HPDE6-E6E7 (cell line): Measurements from ENCODE around the gene DPP4.
A peak's percentile ranks its signal among the peaks of the same experiment; 100 is the strongest.

Experiments used
- DNase-seq: peaks from one replicate; pipeline ENCODE4 v3.0.0; 2011; ENCODE audit warnings: missing footprints; ENCODE audit errors: extremely low spot score

DPP4 gene

DNA sequence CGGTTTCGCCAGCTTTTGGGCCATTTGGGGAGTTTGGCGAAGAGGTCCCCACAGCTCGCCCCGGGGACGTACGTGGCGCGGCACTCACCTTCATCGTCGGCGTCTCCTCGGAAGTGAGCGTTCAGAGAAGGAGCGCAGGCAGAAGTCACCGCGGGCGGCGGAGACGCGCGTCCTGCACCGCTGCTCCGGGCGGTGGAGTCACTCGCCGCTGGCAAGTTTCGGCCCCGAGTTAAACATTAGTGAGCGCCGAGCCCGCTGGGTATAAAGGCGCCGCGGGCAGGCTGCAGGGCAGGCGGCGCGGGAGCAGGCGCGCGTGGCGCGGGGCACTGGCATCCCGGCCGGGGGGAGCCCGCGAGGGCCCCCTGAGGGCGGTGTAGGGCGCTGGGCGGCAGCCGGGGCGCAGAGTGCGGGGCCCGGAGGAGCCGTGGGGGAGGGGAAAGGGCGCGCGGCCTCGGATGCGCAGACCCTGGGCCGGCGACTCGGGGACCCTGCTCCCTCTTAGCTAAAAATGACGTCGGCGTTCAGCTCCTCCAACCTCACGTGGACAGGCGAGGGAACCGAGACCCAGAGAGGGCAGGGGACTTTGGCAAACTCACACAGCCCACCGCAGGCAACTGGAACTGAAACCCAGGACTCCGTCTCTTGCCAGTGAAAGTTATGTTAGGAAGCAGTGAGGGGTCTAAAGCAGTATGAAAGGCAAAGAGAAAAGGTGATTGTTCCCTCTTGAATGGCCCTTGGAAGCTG, at the start of gene DPP4:
Gene DPP4 (minus strand): TSS at position 328 of the 744 bp plus-strand sequence. CDS start 234 bp downstream, at position 94.
- DNase-seq, result no peak

DNA sequence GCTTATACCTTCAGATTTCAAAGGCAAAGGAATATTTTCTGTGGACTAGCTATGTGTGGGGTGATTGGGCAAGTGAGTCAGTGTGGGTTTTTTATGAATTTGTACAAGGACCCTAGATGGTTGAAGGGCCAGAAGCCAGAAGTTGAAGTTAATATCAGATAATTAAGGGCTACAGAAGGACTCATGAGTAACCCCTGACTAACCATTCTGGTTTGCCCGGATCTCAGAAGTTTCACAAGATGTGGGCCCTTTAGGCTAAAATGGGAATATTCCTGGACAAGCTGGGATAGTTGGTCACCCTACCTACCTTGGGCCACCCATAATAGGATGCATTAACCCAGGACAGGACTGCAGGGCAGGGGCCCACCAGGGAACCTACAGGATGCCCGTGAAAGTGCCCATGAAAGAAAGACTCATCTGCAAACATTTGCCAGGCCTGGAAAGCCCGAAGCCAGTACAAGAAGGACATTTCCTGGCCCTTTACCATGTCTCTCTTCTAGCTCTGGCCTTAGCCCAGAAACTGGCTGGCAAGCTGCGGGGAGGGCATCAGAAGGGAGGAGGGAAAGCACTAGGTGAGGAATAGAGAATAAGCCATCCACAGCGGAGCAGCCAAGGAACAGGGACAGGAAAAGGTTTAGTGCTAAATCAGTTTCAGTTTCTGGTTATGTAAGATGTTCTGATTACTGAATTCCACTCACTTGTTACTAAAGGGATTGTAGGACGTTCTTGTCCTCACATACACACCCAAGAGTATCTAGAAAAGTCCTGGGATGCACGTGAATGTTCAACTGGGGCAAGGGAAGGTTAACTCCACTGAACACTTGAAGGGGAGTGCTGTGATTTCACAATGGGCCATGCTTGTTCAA, 44.4 kb upstream of the DPP4 start:
- DNase-seq, result peak; percentile 61

DNA sequence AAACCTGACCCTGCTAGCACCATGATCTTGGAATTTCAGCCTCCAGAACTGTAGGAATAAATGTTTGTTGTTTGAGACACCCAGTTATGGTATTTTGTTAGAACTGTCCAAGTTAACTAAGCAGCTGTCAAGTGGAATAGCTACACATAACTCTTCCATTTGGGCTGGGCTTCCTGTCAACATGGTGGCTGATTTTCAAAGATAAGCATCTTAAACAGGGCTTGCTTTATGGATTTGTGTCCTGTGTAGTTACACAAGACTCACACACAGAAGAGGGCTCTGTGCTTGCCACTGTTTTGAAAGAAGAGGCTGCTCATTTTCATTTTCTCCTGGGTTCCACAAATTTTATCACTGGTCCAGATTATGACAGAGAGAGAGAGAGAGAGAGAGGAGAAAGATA, 42.3 kb upstream of the DPP4 start:
- DNase-seq, result no peak

DNA sequence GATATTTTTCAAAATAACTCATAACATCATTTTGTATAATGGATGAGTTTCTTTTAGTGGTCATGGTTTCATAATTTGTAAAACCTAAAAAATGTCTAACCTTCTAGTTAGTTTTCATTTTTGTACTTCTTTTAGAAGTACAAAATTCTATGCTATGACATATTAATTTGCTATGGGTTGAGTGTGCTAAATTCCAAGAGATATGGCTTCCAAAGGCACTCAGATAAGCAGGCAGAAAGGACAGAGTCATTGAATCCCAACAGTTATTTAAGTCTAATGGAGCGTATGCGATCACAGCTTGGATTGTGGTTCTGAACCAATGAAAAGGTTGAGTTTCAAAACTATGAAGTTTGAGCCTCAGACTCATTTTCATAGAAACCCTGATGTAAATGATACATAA, 41.1 kb upstream of the DPP4 start:
- no peak for DNase-seq

DNA sequence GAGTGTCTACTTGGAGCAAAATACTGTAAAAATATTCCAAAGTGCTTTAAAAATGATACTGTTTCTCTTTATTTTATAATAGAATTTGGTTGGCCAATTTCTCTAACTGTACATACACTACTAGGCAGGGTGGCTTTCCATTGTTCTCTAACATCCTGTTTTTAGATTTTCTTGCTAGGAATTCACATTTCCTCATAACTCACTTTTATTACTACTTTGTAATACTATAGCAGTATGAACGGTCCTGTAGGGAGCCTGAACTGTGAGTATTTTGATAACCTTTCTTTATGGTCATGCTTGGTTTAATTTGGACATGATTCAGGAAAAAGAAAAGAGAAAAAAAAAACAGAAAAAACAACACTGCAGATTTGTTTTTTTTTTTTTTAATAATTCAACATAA, 40.3 kb upstream of the DPP4 start:
- DNase-seq, result no peak

DNA sequence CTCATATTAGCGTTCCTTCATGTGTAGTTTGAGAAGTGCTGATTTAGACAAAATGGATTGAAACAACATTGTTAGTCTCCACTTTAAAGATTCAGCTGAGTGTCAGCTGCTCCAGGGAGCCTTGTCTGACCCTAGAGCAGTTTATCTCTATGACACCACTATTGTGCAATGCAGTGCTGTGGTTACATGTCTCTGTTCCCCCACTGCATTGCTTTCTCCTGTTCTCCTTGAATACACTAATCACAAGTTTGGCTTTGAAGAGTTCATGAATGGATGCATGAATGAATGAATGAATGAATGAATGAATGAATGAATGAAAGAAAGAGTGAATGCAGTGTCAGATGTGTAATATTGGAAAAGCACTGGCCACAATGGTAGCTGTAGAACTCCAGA, 39.8 kb upstream of the DPP4 start:
- no peak for DNase-seq

DNA sequence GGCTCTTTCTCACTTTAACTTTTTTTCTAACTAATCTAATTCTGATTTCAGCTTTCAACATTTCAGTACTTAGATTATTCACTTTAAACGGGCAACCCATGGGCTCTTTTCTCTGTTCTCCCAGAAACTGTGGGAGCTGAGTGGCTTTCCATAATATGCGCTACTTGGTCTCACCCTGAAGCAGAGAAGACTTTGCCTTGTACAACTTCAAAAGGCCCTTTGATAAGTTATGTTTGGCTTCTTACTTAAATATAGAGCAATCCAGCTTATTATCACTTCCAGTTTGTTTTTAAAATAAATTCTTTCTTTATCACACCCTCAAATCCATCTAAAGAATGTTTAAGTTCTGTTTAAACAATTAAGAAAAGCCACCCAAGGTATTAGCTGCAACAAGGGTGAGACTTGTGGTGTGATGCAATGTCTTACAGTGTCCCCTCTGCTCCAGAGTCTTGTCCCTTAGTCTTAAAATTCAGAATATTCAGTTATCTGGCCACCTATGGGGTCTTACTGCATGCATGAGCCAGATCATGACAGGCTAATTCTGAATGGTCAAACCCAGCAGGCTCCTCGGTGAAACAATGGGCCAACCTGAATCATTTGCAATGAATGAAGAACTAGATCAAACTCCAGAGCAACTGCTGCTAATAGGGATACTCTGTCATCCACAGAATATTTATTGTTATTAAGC, 39.2 kb upstream of the DPP4 start:
- no peak for DNase-seq

DNA sequence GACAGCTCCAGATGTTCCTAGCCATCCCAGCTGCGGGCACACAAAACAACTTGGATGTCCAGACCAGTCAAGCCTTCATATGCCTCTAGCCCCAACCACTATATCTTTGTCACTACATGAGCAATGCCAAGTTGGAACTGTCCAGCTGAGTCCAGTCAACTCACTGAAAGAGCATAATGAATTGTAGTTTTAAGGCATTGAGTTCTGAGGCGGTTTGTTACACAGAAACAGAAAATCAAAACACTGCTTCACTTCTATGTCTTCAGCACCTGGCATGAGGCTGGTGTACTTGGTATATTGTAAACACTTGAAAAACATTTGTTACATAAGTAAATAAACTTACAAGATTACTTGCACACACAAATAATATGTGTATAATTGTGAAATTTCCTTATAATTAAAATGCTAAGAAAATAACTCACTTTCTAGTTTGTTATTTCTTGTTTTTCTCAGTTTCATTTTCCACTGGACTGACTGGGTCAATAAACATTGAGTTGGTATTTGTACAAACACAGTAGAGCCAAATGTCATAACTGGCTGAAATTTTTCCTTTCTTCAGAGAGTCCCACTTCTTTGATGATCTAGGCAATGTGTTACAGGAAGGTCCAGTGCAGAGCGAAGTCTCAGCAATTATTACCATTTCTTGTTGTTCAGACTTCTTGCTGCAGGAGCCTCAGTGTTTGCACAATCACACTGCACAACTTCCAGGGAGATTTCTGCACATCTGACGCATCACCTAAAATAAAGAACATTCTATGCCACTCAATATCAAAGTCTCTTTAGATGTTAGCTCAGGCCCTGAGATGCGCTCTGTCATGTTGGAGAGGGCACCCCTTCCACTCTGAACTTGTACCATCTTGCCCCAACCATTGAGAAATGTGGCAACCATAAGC, 38.2 kb upstream of the DPP4 start:
- DNase-seq, result no peak

DNA sequence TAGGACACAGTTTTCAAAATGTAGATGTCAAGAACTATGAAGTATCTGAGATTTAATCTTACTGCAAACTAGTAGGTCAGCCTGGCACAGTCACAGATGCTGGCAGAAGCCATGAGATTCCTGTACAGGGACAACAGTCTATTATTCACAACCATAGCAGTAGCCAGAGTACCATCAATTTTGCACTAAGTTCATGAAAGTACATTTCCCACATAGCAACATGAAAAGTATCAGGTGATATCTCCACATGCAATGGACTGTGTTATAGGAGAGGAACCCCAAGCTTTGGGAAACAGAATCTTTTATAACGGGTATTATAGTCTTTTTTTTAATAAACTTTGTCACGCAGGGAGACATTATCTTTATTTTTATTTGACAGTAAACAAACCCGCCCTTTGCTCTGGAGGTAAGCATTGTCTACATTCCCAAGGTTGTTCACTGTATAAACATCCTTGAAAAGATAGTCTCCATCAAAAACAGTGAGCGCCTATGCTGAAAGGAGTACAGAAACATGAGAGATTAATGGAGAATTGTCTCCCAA, 33.4 kb upstream of the DPP4 start:
- DNase-seq, result no peak

DNA sequence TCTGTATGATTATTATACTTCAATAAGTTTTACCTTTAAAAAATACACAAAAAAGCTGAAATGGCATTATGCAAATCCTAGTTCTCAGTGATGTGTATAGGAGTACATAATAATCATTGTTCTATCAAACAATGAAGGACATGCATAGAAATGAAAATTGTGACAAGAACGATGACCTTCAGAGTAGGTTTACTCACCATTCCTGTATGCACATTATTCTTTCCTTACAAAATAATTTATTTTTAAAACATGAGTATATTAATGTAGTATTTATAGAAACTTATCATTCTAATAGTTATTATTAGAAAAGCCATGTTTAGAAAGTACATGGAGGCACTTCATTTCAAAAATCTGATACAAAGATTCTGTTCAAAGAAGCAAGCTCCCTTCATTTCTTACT, 32.7 kb upstream of the DPP4 start:
- DNase-seq, result no peak

DNA sequence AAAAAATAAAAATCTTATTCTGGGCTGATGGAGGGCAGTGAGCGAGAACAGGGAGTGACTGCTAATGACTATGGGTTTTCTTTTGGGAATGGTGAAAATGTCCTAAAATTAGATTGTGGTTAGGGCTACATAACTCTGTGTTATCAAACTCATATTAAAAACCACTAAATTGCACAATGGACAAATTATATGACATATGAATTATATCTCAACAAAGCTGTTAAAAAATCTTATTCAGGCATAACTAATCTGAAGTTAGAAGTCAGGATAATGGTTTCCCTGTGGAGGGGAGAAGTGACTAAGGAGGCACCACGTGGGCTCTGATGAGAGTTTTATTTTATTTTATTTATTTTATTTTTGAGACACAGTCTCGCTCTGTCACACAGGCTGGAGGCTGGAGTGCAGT, 32.1 kb upstream of the DPP4 start:
- no peak for DNase-seq

DNA sequence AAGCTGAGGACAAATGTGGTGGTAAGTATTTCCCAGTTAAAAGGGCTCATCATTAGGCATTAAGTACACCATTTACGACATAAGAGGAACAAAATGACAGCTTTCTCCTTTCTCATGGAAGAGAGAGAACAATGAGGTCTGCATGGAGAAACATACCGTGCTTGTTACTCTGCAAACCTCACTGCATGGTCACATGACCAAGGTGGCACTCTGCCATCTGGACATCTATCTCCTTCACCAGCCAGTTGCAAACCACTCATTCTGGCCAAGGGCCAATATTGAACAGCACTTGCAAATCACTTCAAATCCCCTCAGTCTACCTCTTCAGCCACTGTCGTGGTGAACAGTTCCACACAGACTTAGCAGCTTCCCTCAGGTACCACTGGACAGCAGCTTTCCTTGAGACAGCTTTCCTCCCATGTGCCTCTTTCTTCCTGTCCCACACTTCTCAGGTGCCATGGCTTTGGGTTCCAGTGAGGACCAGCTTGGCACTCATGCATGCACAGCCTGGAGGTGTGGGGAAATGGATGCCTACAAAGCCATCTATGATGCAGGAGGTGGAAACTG, 29.5 kb upstream of the DPP4 start:
- no peak for DNase-seq

DNA sequence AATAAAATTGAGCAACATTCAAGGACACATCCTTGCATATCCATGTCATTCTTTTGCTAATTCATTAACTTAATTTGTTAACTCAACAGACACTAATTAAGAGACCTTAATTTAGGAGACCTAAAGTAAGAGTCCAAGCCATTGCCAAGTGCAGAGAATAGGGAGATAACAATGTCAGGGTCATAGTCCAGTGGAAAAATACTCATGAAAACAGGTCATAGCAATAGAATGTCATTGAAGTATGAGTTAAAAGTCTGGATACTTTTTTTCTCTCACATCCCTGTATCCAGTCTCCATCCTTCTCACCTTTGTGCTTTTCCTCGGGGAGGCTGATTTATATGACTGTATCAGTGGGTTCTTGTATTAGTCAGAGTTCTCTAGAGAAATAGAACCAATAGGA, 26.6 kb upstream of the DPP4 start:
- DNase-seq, result no peak

DNA sequence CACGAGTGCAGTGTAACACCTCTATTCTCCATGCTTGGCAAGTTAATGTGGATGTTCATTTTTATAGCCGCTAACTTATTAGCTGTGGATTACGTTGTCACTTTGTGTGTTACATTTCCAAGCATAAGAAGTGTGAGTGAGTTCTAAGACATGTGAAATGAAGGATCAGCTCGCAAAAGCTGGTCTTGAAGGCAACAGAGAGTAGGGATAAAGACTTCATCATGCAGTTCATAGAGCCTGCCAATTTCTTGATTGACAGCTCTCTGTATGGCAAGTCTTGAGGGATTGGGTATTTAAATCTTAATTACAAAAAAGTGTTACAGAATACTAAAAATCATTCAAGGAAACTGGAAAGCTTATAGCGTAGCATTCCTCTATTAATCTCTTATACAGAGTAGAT, 25.8 kb upstream of the DPP4 start:
- no peak for DNase-seq

DNA sequence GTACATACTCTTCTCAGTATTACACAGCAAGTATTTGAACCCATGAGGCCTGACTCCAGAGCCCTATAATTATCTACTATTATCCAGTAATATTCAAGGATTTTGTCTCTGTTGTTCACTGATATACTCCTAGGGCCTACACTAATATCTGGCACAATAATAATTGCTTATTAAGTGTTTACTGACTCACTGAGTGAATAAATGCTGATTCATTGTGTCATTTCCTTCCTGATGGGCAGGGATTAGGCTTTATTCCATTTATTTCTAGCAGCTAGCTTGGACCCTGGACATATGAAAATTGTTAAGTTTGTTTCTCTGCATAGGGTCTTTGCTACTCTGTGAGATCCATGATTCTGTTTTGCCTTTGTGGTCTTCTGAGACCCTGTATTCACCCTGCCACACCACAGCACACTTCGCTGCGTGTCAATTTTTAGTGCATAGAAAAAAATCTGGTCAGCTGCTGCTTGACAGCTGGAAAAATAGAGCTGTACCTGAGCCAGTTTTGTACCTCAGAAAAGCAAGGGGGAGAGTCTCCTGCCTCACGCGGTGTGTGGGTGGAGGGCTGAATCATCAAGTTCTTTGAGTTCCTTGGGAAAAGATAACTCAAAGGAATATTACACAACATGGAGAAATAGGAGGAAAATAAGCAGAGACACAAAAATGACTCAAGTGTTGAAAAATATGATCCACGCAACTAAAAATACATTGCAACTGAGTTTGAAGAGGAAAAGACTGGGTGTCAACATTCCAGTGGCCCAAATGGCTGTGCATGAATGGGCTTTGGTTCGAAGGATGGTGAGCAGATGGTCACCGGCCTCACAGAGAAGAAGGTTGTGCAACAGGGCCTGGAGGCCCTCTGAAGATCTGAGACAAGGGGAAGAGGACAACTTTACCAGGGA, 18.9 kb upstream of the DPP4 start:
- peak; percentile 72 for DNase-seq

DNA sequence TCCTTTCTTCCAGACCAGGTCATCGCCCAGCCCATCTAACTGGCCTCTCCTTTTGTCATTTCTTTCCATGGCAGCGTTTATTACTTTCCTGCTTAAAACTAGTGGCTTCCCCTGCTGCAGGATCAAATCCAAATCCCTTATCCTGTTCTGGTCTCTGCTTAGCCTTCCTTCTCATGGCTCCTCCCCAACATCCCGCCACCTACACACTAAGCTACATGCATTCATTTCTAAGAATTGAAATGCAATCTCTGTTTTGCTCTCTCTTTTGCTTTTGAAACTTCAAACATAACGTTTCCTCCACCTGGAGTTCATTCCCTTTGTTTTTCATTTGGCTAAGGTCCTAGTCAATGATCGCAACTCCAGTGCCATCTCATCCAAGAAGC, 18.0 kb upstream of the DPP4 start:
- DNase-seq, result no peak

DNA sequence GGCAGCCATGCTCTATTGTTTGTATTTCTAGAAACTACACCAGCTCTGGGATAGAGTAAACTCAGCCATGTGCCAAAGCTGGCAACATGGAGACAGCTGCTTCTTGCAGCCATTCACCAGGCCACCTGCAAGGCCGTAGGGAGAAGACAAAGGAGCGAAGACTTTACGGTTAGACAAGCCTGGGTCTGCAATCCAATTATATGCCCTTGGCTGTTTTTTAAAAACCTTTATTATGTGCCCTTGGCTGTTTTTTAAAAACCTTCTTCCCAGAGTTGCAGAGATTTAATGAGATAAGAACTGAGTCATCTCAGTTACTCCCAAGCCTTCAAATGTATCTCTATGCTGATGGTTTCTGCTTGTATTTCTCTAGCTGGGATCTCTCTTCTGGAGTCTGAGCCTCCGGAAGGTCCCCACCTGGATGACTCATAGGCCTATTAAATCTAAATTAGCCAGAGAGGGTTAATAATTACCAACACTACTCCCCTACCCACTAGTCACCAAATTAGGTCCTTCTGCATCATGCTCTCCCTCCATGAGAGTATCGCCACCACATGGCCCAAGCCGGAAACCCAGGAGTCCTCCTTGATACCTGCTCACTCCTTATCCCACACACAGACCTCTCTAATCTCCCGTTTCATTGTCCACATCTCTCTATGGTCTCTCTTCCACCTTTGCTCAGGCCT, 17.5 kb upstream of the DPP4 start:
- DNase-seq, result peak; percentile 28

DNA sequence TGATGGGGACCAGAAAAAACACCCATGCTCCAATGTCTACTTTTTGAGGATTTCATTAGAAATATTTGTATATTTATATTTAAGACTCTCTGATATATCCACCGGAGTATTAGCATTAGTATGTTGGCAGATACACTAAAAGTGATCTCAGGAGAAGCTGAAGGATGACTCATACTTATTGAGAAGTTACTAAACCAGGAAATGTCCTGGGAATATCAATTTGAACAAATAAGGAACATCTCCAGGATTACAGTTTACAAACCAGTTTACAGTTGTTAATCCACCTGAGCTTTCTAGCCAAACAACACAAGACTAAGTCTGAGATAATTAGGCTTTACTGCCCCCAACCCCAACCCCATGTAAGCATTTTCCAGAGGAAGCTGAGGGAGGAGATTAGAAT, 16.1 kb upstream of the DPP4 start:
- no peak for DNase-seq

DNA sequence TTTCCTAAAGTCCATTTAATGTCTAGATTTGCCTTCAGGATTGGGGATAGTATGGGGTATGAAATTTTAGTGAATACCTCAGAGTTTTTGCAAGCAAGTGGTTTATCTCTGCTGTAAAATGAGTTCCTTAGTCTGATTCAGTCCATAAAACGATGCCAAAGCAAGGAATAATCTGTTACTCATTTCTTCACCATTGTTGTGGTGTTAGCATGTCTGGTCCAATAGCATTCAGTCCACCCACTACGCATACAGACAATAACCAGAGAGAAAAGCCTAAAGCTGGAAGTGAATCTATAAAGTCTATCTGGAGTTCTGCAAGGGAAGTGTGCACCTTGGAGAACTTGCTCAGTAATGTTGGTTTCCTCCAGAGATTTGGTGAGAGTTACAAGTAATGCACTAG, 12.9 kb upstream of the DPP4 start:
- DNase-seq, result no peak
